Neural cell (in vitro differentiated cells): ENCODE data around the gene USP16. TPM values are rescaled to one million over a fixed set of nuclear protein-coding genes. Genes with fewer than 3 reads are reported as not detected.
A peak's percentile ranks its signal among the peaks of the same experiment; 100 is the strongest.

Experiments
- H2AFZ ChIP-seq: fragments of 200-600, 300-800 bp; sonication (generic), shearing (Covaris generic); 2 replicates; pipeline ENCODE4 v1.6.0; 2014; ENCODE audit warnings: low read depth, mild to moderate bottlenecking, antibody characterized with exemption, low read length, moderate library complexity
- H3F3A ChIP-seq: fragments of 200-600 bp; shearing (Covaris generic); 2 replicates; pipeline ENCODE4 v1.6.1; 2016; ENCODE audit warnings: mild to moderate bottlenecking, moderate library complexity, mixed read lengths, antibody characterized with exemption, low read length; ENCODE audit not compliant: insufficient read depth, poor library complexity, severe bottlenecking
- H3K27ac ChIP-seq: fragments of 200-600, 300-800 bp; sonication (generic), shearing (Covaris generic); 2 replicates; pipeline ENCODE4 v1.5.1; 2014; ENCODE audit warnings: mild to moderate bottlenecking, low read length, moderate library complexity
- H3K27me3 ChIP-seq: fragments of 300-800, 200-600 bp; sonication (generic), shearing (Covaris generic); 2 replicates; pipeline ENCODE4 v1.6.0; 2014; ENCODE audit warnings: mild to moderate bottlenecking, low read depth, low read length, moderate library complexity; ENCODE audit not compliant: insufficient read depth
- H3K36me3 ChIP-seq: fragments of 300-800, 200-600 bp; sonication (generic), shearing (Covaris generic); 2 replicates; pipeline ENCODE4 v1.5.1; 2014; ENCODE audit warnings: mild to moderate bottlenecking, antibody characterized with exemption, low read length, moderate library complexity; ENCODE audit not compliant: insufficient read depth
- H3K4me2 ChIP-seq: fragments of 300-800, 200-600 bp; sonication (generic), shearing (Covaris generic); 2 replicates; pipeline ENCODE4 v1.6.0; 2014; ENCODE audit warnings: mild to moderate bottlenecking, low read length
- H3K4me3 ChIP-seq: fragments of 300-800, 200-600 bp; sonication (generic), shearing (Covaris generic); 2 replicates; pipeline ENCODE4 v1.5.1; 2014; ENCODE audit warnings: mild to moderate bottlenecking, low read length, moderate library complexity
- H3K79me2 ChIP-seq: fragments of 200-600 bp; shearing (Covaris generic); replicated peaks from 2 replicates; pipeline ENCODE4 v1.6.0; 2014; ENCODE audit warnings: mild to moderate bottlenecking, low read length, moderate library complexity; ENCODE audit not compliant: insufficient read depth
- H3K9ac ChIP-seq: fragments of 300-800, 200-600 bp; sonication (generic), shearing (Covaris generic); 2 replicates; pipeline ENCODE4 v1.6.1; 2016; ENCODE audit warnings: mild to moderate bottlenecking, low read length, mixed read lengths
- H3K9me2 ChIP-seq: fragments of 200-600 bp; shearing (Covaris generic); 2 replicates; pipeline ENCODE4 v1.6.1; 2016; ENCODE audit warnings: mild to moderate bottlenecking, low read length, mixed read lengths; ENCODE audit not compliant: insufficient read depth
- H3K9me3 ChIP-seq: fragments of 200-600, 300-800 bp; sonication (generic), shearing (Covaris generic); 2 replicates; pipeline ENCODE4 v1.6.1; 2016; ENCODE audit warnings: mild to moderate bottlenecking, mixed run types, low read length, moderate library complexity, mixed read lengths
- H4K20me1 ChIP-seq: fragments of 200-600 bp; shearing (Covaris generic); 2 replicates; pipeline ENCODE4 v1.6.1; 2016; ENCODE audit warnings: mild to moderate bottlenecking, mixed run types; ENCODE audit not compliant: insufficient read depth
- CTCF ChIP-seq: fragments of 450-650 bp; IDR thresholded peaks from 2 replicates; pipeline ENCODE4 v1.5.1; 2014; ENCODE audit warnings: antibody characterized with exemption, mild to moderate bottlenecking, moderate library complexity; ENCODE audit not compliant: poor library complexity, severe bottlenecking
- EP300 ChIP-seq: fragments of 450-650 bp; conservative IDR thresholded peaks from 2 replicates; pipeline ENCODE4 v1.6.1; 2014; ENCODE audit warnings: antibody characterized with exemption, mild to moderate bottlenecking, moderate library complexity; ENCODE audit not compliant: poor library complexity, severe bottlenecking
- EZH2 ChIP-seq: fragments of 200-600, 300-800 bp; shearing (Covaris generic), sonication (generic); IDR thresholded peaks from 2 replicates; pipeline ENCODE4 v1.6.1; 2014; ENCODE audit warnings: antibody characterized with exemption, low read length, borderline replicate concordance, mild to moderate bottlenecking; ENCODE audit not compliant: insufficient read depth, poor library complexity, severe bottlenecking
- MXI1 ChIP-seq: fragments of 450-650 bp; conservative IDR thresholded peaks from 2 replicates; pipeline ENCODE4 v1.6.1; 2014; ENCODE audit warnings: antibody characterized with exemption, mild to moderate bottlenecking; ENCODE audit not compliant: poor library complexity, severe bottlenecking
- POLR2AphosphoS5 ChIP-seq: IDR thresholded peaks from 2 replicates; pipeline ENCODE4 v1.6.1; 2012
- RAD21 ChIP-seq: fragments of 450-650 bp; conservative IDR thresholded peaks from 2 replicates; pipeline ENCODE4 v1.6.1; 2014; ENCODE audit warnings: antibody characterized with exemption, mild to moderate bottlenecking, moderate library complexity
- REST ChIP-seq: IDR thresholded peaks from 2 replicates; pipeline ENCODE4 v1.6.1; 2012; ENCODE audit warnings: borderline replicate concordance
- SMC3 ChIP-seq: fragments of 450-650 bp; conservative IDR thresholded peaks from 2 replicates; pipeline ENCODE4 v1.6.1; 2014; ENCODE audit warnings: antibody characterized with exemption, mild to moderate bottlenecking, moderate library complexity; ENCODE audit not compliant: poor library complexity
- TAF1 ChIP-seq: IDR thresholded peaks from 2 replicates; pipeline ENCODE4 v1.6.1; 2012; ENCODE audit warnings: low read depth
- polyA plus RNA-seq: library from polyadenylated mRNA; depleted of rRNA; stranded (reverse); fragments of >200 nt; gene quantifications from 2 replicates; pipeline ENCODE4 v1.2.3, GENCODE V29; 2014

The USP16 gene
- polyA plus RNA-seq, 1 donor from 2014 or later: 38.5 TPM

- H3K9ac ChIP-seq: peak overlapping the region; percentile 91
- H2AFZ ChIP-seq: peak overlapping the region; percentile 65
- H3K9me3 ChIP-seq: no peaks in the 10 kb centered on the region
- no peaks in the 10 kb centered on the region for H4K20me1 ChIP-seq
- H3K36me3 ChIP-seq: no peaks in the 10 kb centered on the region
- no peaks in the 10 kb centered on the region for H3F3A ChIP-seq
- H3K4me3 ChIP-seq: peak overlapping the region; percentile 71
- peak overlapping the region; percentile 98 for H3K27ac ChIP-seq
- H3K9me2 ChIP-seq: no peaks in the 10 kb centered on the region
- peaks cover 19% of the 10 kb centered on the region for H3K79me2 ChIP-seq
- TF ChIP-seq EZH2: no peak
- TF ChIP-seq RAD21: no peak
- TF ChIP-seq TAF1: no peak
- TF ChIP-seq POLR2AphosphoS5: no peak
- no peak for TF ChIP-seq REST
- no peak for TF ChIP-seq CTCF
- no peak for TF ChIP-seq SMC3
- TF ChIP-seq EP300: no peak
- TF ChIP-seq MXI1: no peak
- no peaks in the 10 kb centered on the region for H3K27me3 ChIP-seq
- H3K4me2 ChIP-seq: peak overlapping the region; percentile 89
Measured at GRCh38 chr21:29025328-29025713, 853 bp downstream of the USP16 start.

GRCh38 chr21:29029524-29029923 lies 5.1 kb downstream of the USP16 start:
- Histone ChIP-seq H3K27me3 (no peaks in the 10 kb centered on the region), H2AFZ (no peak overlapping the region), H3K9me3 (no peaks in the 10 kb centered on the region), H4K20me1 (no peaks in the 10 kb centered on the region), H3K4me2 (no peak overlapping the region), H3K4me3 (no peak overlapping the region), H3K9ac (no peak overlapping the region), H3K27ac (no peak overlapping the region), H3K9me2 (no peaks in the 10 kb centered on the region), H3F3A (no peaks in the 10 kb centered on the region), H3K36me3 (no peaks in the 10 kb centered on the region), H3K79me2 (peaks cover 19% of the 10 kb centered on the region)
- TF ChIP-seq RAD21 (no peak), SMC3 (no peak), CTCF (no peak), EZH2 (no peak), POLR2AphosphoS5 (no peak)
